IPS-NIHi7 (cell line): ENCODE measurements around the gene DST.

ENCODE experiments used
- DNase-seq: peaks from one replicate; pipeline ENCODE4 v3.0.0; 2012; ENCODE audit warnings: mixed read lengths; ENCODE audit errors: extremely low spot score

DST gene

GRCh38 chr6:56642366-56643261 is at the start of gene DST:
Gene DST (minus strand): TSS chr6:56642889.
- no peak for DNase-seq

GRCh38 chr6:56691814-56692213 is 49.1 kb upstream of the DST start:
- DNase-seq, result no peak

- DNase-seq, result no peak
These were observed 48.6 kb upstream of the DST start for GRCh38 chr6:56691286-56691595.

GRCh38 chr6:56690519-56691285 is 48.0 kb upstream of the DST start:
- DNase-seq, result no peak

GRCh38 chr6:56689663-56690062 is 47.0 kb upstream of the DST start:
- DNase-seq, result no peak

GRCh38 chr6:56689114-56689513 is 46.4 kb upstream of the DST start:
- DNase-seq, result no peak

- DNase-seq, result no peak
These were observed 45.8 kb upstream of the DST start for GRCh38 chr6:56688521-56688920.

- no peak for DNase-seq
These were observed 44.9 kb upstream of the DST start for GRCh38 chr6:56687551-56687950.

GRCh38 chr6:56686429-56686828 is 43.7 kb upstream of the DST start:
- DNase-seq, result no peak

GRCh38 chr6:56685994-56686393 is 43.3 kb upstream of the DST start:
- DNase-seq, result no peak

GRCh38 chr6:56685102-56685733 is 42.5 kb upstream of the DST start:
- DNase-seq, result no peak

GRCh38 chr6:56684342-56685101 is 41.8 kb upstream of the DST start:
- no peak for DNase-seq

- DNase-seq, result no peak
These were observed 41.2 kb upstream of the DST start for GRCh38 chr6:56683882-56684281.

- no peak for DNase-seq
These were observed 39.9 kb upstream of the DST start for GRCh38 chr6:56682635-56683034.

GRCh38 chr6:56677559-56677958 is 34.9 kb upstream of the DST start:
- DNase-seq, result no peak

GRCh38 chr6:56671651-56672461 is 29.2 kb upstream of the DST start:
- DNase-seq, result no peak

- no peak for DNase-seq
These were observed 28.5 kb upstream of the DST start for GRCh38 chr6:56671160-56671559.

- no peak for DNase-seq
These were observed 26.4 kb upstream of the DST start for GRCh38 chr6:56669041-56669440.

- no peak for DNase-seq
These were observed 25.5 kb upstream of the DST start for GRCh38 chr6:56668158-56668557.

GRCh38 chr6:56667336-56667735 is 24.6 kb upstream of the DST start:
- no peak for DNase-seq

GRCh38 chr6:56664029-56664428 is 21.3 kb upstream of the DST start:
- no peak for DNase-seq
